Osteoblast (primary cell): Measurements from ENCODE around the gene GREM2. TPM values are rescaled to one million over a fixed set of nuclear protein-coding genes. Genes with fewer than 3 reads are reported as not detected.

ENCODE experiments used
- DNase-seq: peaks from one replicate; pipeline ENCODE4 v3.0.0; 2011; ENCODE audit warnings: low spot score, mixed read lengths; ENCODE audit not compliant: insufficient read length; ENCODE audit errors: missing footprints
- H2AFZ ChIP-seq: 2 replicates; pipeline ENCODE4 v1.6.0; 2011; ENCODE audit warnings: mild to moderate bottlenecking, low read length
- H3K27ac ChIP-seq: 2 replicates; pipeline ENCODE4 v1.5.1; 2011; ENCODE audit warnings: mild to moderate bottlenecking, low read depth, low read length, moderate library complexity
- H3K27me3 ChIP-seq: 2 replicates; pipeline ENCODE4 v1.6.0; 2012; ENCODE audit warnings: mild to moderate bottlenecking, control low read depth, inconsistent platforms, low read length, moderate library complexity; ENCODE audit not compliant: insufficient read depth
- H3K36me3 ChIP-seq: 2 replicates; pipeline ENCODE4 v1.5.1; 2011; ENCODE audit warnings: mild to moderate bottlenecking, low read length, control low read depth, moderate library complexity; ENCODE audit not compliant: insufficient read depth
- H3K4me1 ChIP-seq: 2 replicates; pipeline ENCODE4 v1.5.1; 2011; ENCODE audit warnings: mild to moderate bottlenecking, low read length, control low read depth, moderate library complexity; ENCODE audit not compliant: insufficient read depth
- H3K4me2 ChIP-seq: 2 replicates; pipeline ENCODE4 v1.6.0; 2011; ENCODE audit warnings: mild to moderate bottlenecking, low read length; ENCODE audit not compliant: insufficient read depth
- H3K4me3 ChIP-seq: fragments of 200-600 bp; sonication (generic); 3 replicates; pipeline ENCODE4 v1.5.1; 2012; ENCODE audit warnings: mild to moderate bottlenecking, low read length, inconsistent platforms; ENCODE audit not compliant: insufficient read depth
- H3K79me2 ChIP-seq: 2 replicates; pipeline ENCODE4 v1.6.0; 2012; ENCODE audit warnings: mild to moderate bottlenecking, low read length, control low read depth, inconsistent platforms; ENCODE audit not compliant: insufficient read depth
- H3K9me3 ChIP-seq: 2 replicates; pipeline ENCODE4 v1.5.1; 2011; ENCODE audit warnings: low read depth, low read length, control low read depth
- H4K20me1 ChIP-seq: 2 replicates; pipeline ENCODE4 v1.6.0; 2012; ENCODE audit warnings: mild to moderate bottlenecking, low read length, control low read depth; ENCODE audit not compliant: insufficient read depth
- CTCF ChIP-seq: IDR thresholded peaks from 2 replicates; pipeline ENCODE4 v1.5.1; 2011; ENCODE audit warnings: mild to moderate bottlenecking, low read depth, low read length, moderate library complexity; ENCODE audit errors: extremely low read depth
- total RNA-seq: library from RNA; depleted of rRNA; stranded (reverse); fragments of >200 nt; gene quantifications from 2 replicates; pipeline ENCODE4 v1.2.3, GENCODE V29; 2012

Gene GREM2
- total RNA-seq, 1 donor = 4.7 TPM

GRCh38 chr1:240515505-240515904 is 96.5 kb downstream of the GREM2 start:
- no peaks in the 10 kb centered on the region for H4K20me1 ChIP-seq
- TF ChIP-seq CTCF = no peak
- no peaks in the 10 kb centered on the region for H3K36me3 ChIP-seq
- H3K4me3 ChIP-seq = no peak overlapping the region
- no peaks in the 10 kb centered on the region for H3K27me3 ChIP-seq
- H3K4me1 ChIP-seq = peaks cover 11% of the 10 kb centered on the region
- H3K9me3 ChIP-seq = no peaks in the 10 kb centered on the region
- no peak overlapping the region for H2AFZ ChIP-seq
- H3K79me2 ChIP-seq = no peaks in the 10 kb centered on the region
- peak overlapping the region; percentile 28 for H3K4me2 ChIP-seq
- no peak overlapping the region for H3K27ac ChIP-seq
- peak; percentile 69 for DNase-seq

GRCh38 chr1:240511789-240512188 is 100.2 kb downstream of the GREM2 start:
- Histone ChIP-seq H4K20me1 (no peaks in the 10 kb centered on the region), H3K27me3 (no peaks in the 10 kb centered on the region), H3K4me1 (peaks cover 11% of the 10 kb centered on the region), H2AFZ (no peak overlapping the region), H3K9me3 (no peaks in the 10 kb centered on the region), H3K4me3 (no peak overlapping the region), H3K79me2 (no peaks in the 10 kb centered on the region), H3K36me3 (no peaks in the 10 kb centered on the region), H3K27ac (no peak overlapping the region), H3K4me2 (no peak overlapping the region)
- DNase-seq = peak; percentile 54
- no peak for TF ChIP-seq CTCF

- Histone ChIP-seq H3K9me3 (no peaks in the 10 kb centered on the region), H3K4me1 (no peaks in the 10 kb centered on the region), H3K79me2 (no peaks in the 10 kb centered on the region), H3K4me3 (no peak overlapping the region), H3K27me3 (no peaks in the 10 kb centered on the region), H3K4me2 (no peak overlapping the region), H3K36me3 (no peaks in the 10 kb centered on the region), H2AFZ (no peak overlapping the region), H3K27ac (no peak overlapping the region), H4K20me1 (no peaks in the 10 kb centered on the region)
- no peak for TF ChIP-seq CTCF
- no peak for DNase-seq
These were observed 103.0 kb downstream of the GREM2 start for GRCh38 chr1:240508950-240509349.

- no peak for TF ChIP-seq CTCF
- Histone ChIP-seq H3K27me3 (no peaks in the 10 kb centered on the region), H4K20me1 (no peaks in the 10 kb centered on the region), H3K27ac (no peak overlapping the region), H3K4me2 (no peak overlapping the region), H3K4me1 (no peaks in the 10 kb centered on the region), H3K79me2 (no peaks in the 10 kb centered on the region), H3K36me3 (no peaks in the 10 kb centered on the region), H3K9me3 (no peaks in the 10 kb centered on the region), H3K4me3 (no peak overlapping the region), H2AFZ (no peak overlapping the region)
- no peak for DNase-seq
These were observed 103.8 kb downstream of the GREM2 start for GRCh38 chr1:240508201-240508600.
